Stimulated activated CD8-positive, alpha-beta memory T cell treated with anti-CD3 and anti-CD28 coated beads, Interleukin-2, amount 100 ng/mL, for 1 hour (primary cell): ENCODE measurements around the gene RHOV.
A peak's percentile ranks its signal among the peaks of the same experiment; 100 is the strongest.
"Not testable (repeated sequence)": the region's sequence is repeated elsewhere in the genome, so short reads cannot be mapped to it uniquely, and the experiment has no call there.

ENCODE experiments used
- DNase-seq, 2 donors: peaks; one replicate each; pipeline ENCODE4 v3.0.0-alpha.2; 2020; ENCODE audit warnings: low read depth in 2 of 2

Gene RHOV

DNA sequence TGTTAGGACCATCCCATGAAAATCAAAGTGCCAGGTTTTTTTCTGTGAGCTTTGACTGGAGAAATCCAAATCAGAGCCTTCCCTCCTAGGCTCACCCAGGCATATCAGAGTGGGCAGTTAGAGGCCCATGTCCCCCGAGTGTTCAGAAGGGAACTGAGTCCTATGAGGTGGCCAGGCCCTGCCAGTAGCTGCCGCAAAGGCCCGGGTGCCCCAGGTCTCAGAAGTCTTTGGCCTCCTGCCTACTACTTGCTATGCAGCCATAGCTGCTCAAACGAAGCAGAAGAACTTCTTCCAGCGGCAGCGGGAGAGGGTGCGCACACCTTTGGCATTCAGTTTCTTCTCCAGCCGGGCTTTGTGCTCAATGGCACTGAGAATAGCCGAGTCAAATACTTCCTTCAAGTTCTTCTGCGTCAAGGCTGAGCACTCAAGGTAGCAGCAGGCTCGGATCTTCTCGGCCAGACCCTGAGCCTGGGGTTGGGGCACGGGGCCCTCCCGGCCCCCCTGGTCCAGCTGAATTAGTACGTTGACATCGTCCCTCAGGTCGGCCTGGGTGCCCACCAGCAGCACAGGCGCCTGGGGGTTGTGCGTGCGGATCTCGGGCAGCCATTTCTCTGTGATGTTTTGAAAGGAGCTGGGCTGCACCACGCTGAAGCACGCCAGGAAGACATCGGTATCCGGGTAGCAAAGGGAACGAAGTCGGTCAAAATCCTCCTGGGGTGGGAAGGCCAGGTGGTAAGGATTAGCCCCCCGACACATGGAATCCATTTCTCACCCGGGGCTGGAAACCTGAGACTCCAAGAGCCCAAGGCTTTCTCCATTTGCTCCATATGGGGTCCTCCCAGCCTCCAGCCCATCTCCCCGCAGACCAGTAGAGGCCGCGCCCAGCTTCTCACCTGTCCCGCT is 992 bp downstream of the RHOV start:
- no peak for DNase-seq

GRCh38 chr15:40871749-40872617 is 2.1 kb downstream of the RHOV start:
- no peak for DNase-seq

GRCh38 chr15:40870716-40871115 is 3.3 kb downstream of the RHOV start:
- no peak for DNase-seq

DNA sequence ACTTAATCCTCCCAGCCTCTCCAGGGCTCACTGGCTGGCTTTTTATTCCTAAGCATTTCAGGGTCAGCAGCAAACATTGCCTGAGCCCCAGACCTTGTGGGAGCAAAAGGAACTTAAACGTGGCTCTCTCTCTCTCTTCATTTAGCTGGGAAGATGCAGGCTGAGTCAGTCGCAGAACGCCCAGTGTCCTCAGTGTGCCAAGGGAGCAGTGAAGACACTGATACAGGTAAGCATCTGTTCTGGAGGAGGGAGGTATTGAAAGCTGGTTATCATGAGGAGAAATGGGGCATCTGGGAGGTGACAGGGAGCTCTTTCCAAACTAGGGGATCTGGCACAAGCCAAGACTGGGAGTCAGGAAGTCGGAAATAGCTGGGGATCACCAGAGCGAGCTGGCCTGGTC is 4.3 kb downstream of the RHOV start:
- DNase-seq = no peak

DNA sequence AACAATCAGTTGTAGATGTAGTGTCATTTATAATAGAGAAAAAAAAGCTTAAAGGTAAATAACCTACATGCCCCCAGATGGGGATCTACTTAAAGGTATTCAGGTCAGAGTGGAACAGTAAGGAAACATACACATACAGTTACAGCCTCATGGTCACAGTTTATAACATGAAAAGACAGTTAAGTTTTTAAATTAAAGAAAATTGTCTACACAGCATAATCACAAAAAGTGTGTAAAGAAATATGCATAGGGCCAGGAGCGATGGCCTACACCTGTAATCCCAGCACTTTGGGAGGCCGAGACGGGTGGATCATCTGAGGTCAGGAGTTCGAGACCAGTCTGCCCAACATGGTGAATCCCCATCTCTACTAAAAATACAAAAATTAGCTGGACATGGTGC is 6.8 kb downstream of the RHOV start:
- DNase-seq = no peak

- DNase-seq = no peak
These were observed 10.3 kb downstream of the RHOV start for GRCh38 chr15:40863660-40864270.

GRCh38 chr15:40861147-40861546 is 12.9 kb downstream of the RHOV start:
- not testable (repeated sequence) for DNase-seq

- DNase-seq = peak; percentile 59 to 66
These were observed 14.7 kb downstream of the RHOV start for GRCh38 chr15:40859206-40859851.

DNA sequence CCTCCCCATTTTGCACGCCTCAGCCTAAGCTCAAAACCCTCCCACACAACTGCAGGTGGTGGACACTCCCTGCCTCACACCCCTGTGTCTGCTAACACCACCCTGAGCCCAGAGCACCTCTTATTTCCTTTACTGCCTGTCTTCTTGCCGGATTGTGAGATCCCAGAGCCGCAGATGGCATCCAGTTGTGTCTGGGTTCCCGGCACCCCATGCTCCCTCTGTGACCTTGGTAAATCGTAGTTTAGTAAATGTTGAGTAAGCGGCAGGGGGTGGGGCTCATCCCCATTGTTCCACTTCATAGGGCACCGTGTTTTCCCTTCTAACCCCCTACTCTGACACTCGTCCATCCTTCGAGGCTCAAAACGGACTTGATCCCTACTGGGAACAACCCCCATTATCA is 15.3 kb downstream of the RHOV start:
- DNase-seq = no peak

DNA sequence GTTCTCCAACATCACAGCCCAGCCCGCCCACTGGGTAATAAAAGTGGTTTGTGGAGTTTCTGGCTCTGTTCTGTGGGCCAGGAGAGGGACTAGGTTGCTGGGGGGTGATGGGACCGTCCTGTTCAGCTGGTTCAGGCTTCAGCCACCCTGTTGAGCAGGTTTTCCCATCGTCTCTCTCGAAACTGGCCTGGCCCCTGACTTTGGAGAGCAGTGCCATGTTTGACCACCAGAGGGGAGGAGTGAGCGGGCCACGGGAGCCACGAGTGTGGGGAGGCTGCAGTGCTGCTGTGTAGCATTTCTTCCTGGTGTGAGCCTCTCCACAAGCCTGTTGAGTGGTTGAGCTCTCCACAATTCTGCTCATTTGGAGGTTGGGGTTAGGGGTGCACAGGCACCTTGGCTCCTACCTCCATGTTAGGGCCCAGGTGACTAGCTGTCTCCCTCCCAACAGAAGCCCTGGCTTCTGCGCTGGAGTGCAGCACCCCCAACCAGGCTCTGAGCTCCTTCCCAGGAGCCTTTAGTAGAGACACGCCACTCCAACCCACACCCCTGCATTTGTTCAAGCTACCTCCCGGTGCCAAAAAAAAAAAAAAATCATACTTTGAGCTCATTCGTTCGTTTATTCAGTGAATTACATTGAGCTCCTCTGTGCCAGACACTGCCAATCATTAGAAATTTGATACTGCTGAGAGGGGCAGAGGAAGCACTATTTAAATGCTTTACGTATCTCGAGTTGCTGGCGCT is 16.3 kb downstream of the RHOV start:
- peak; percentile 62 to 66 for DNase-seq

DNA sequence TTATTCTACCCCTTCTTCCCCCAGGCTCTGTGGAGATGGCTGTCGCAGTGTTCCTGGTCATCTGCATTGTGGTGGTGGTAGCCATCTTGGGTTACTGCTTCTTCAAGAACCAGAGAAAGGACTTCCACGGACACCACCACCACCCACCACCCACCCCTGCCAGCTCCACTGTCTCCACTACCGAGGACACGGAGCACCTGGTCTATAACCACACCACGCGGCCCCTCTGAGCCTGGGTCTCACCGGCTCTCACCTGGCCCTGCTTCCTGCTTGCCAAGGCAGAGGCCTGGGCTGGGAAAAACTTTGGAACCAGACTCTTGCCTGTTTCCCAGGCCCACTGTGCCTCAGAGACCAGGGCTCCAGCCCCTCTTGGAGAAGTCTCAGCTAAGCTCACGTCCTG is 17.3 kb downstream of the RHOV start:
- no peak for DNase-seq

- DNase-seq = no peak
These were observed 18.3 kb downstream of the RHOV start for GRCh38 chr15:40855706-40856234.

DNA sequence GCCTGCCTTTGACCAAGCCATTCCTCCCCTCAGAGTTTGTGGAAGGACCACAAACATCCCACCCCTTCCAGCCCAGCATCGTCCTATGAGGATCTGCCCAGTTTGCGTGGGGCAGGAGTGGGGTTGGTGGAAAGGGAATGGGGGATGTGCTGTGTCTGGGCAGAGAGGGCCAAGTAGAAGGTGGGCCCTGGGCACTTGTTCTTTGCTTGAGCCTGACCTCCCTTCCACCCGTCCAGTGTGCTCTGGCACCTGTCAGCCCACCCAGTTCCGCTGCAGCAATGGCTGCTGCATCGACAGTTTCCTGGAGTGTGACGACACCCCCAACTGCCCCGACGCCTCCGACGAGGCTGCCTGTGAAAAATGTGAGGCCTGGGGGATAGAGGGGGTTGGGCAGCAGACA is 19.9 kb downstream of the RHOV start:
- DNase-seq = no peak

DNA sequence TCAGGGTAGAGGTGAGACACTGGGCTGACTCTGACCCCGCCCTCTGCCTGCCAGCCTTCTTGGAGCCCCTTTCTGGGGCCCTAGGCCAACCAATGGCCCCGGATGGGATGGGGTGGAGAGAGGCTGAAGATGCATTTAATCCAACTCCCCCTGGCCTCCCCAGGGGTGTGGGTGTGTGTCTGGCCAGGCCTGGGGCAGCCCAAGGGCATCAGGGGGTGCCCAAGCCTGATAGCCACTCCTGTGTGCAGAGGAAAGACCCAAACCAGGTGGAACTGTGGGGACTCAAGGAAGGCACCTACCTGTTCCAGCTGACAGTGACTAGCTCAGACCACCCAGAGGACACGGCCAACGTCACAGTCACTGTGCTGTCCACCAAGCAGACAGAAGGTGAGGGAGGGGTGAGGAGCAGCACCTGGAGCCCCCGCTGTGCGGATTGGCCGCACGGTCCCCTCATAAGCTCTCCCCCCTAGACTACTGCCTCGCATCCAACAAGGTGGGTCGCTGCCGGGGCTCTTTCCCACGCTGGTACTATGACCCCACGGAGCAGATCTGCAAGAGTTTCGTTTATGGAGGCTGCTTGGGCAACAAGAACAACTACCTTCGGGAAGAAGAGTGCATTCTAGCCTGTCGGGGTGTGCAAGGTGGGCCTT is 20.7 kb downstream of the RHOV start:
- DNase-seq = no peak

- DNase-seq = no peak
These were observed 21.5 kb downstream of the RHOV start for GRCh38 chr15:40852529-40852928.

DNA sequence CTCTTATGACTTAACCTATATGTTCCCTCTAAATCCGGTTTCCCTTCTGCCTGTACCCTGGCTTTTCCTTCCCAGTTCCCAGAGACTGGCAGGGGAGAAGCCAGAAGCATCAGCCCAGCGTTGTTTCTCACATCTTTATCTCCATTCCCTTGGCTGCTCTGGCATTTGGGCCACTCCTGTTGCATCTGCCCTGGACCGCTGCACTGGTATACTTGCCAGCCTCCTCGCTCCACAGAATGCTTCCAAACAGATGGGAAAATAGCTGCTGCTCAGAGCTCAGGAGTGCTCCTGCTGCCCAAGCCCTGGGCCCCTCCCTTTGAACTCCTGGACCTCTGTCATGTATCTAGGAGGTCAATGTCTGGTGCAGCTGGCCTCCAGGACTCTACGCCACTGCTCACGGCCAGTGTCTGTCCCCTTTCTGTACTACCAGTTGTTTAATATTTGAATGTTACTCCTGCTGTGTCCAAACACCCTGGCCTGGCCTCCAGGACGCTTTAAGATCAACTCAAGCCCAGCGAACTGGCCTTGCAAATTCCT is 23.4 kb downstream of the RHOV start:
- no peak for DNase-seq

DNA sequence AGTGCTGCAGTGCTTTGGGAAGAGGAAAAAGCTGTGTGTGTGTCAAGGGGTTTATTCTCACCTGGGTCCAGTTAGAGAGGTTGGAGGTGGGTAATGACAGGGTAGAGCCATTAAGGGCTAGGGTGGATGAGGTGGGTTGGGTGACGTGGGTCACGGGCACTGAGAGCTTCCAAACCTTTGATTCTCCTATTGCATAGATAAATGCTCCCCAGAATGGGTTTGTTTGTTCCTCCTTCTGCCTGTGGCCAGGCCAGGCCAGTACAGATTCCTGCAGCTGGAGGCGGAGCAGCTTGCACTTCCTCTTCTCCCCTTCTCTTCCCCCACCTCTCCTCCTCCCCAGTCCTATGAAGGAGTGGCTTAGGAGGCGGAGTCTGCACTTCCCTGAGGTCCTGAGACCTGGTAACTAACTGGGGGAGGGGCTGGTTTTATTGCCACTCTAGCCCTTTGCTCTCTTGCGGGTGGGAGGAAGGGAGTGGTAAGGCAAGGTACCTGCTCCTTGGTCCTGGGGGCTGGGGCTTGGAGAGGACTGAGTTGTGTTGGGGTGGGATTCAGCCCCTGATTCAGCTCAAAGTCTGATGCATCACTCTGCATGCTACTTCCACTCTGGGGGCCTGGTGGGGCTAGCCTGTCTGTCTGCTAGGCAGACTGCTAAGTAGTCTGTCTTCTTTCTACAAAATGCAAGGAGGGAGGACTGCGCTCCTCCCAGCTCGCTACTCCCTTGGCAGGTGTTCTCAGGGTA is 26.6 kb downstream of the RHOV start:
- DNase-seq = no peak

DNA sequence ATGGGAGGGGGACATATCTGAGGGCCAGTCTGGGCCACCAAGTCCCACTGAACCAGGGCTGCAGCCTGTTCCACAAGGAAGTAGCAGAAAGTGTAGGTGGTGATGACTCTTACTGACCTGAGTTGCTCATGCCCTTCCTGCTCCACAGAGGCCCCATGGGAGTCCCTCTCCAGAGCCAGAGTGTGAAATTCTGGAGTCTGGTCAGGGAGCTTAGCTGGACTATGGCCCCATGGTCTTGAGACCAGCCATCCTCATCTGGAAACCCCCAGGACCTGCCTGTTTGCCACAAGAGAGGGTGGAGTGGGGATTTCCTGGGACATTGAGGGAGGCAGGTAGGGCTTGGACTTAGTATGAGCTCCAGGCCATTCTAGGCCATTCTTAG is 27.2 kb downstream of the RHOV start:
- DNase-seq = no peak

GRCh38 chr15:40845511-40846284 is 28.3 kb downstream of the RHOV start:
- no peak for DNase-seq
